Suppressor macrophage treated with lipopolysaccharide for 4 hours (primary cell): ENCODE measurements around the gene CEACAM21.

Experiments used
- DNase-seq: peaks from one replicate; pipeline ENCODE4 v3.0.0-alpha.2; 2020

Gene CEACAM21

GRCh38 chr19:41621654-41622053 lies 45.7 kb downstream of the CEACAM21 start:
- DNase-seq: peak; percentile 51

- DNase-seq: no peak
Measured at GRCh38 chr19:41623360-41623759, 47.4 kb downstream of the CEACAM21 start.

GRCh38 chr19:41624515-41624914 lies 48.5 kb downstream of the CEACAM21 start:
- no peak for DNase-seq

- DNase-seq: no peak
Measured at GRCh38 chr19:41624937-41625336, 49.0 kb downstream of the CEACAM21 start.

GRCh38 chr19:41626278-41626677 lies 50.3 kb downstream of the CEACAM21 start:
- DNase-seq: no peak

- DNase-seq: peak; percentile 73
Measured at GRCh38 chr19:41626877-41627276, 50.9 kb downstream of the CEACAM21 start, which contains the start of gene CEACAM4. CEACAM4 (minus strand) TSS chr19:41627074; CDS start chr19:41626963, 111 bp downstream.

- DNase-seq: no peak
Measured at GRCh38 chr19:41627966-41628675, 52.2 kb downstream of the CEACAM21 start.
